ENCODE measurements around the gene CHD2.

- TF ChIP-seq, protein P1, sequence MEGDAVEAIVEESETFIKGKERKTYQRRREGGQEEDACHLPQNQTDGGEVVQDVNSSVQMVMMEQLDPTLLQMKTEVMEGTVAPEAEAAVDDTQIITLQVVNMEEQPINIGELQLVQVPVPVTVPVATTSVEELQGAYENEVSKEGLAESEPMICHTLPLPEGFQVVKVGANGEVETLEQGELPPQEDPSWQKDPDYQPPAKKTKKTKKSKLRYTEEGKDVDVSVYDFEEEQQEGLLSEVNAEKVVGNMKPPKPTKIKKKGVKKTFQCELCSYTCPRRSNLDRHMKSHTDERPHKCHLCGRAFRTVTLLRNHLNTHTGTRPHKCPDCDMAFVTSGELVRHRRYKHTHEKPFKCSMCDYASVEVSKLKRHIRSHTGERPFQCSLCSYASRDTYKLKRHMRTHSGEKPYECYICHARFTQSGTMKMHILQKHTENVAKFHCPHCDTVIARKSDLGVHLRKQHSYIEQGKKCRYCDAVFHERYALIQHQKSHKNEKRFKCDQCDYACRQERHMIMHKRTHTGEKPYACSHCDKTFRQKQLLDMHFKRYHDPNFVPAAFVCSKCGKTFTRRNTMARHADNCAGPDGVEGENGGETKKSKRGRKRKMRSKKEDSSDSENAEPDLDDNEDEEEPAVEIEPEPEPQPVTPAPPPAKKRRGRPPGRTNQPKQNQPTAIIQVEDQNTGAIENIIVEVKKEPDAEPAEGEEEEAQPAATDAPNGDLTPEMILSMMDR (IDR thresholded peaks at IDR 0.05) = no peak
- no peak for TF ChIP-seq POLR2A (IDR thresholded peaks at IDR 0.05)
These were observed 24.1 kb downstream of the CHD2 start for GRCh38 chr15:92924216-92924615.
